Muscle of arm (tissue), 12 donors: ENCODE measurements around the gene CMTR1. TPM values are rescaled to one million over a fixed set of nuclear protein-coding genes. Genes with fewer than 3 reads are reported as not detected.

Source experiments
- DNase-seq: peaks from one replicate; pipeline ENCODE4 v3.0.0-alpha.2; 2013
- polyA plus RNA-seq, 12 donors: library from polyadenylated mRNA; unstranded; fragments of 120-200 nt; gene quantifications; one replicate each; pipeline ENCODE4 v1.2.1, GENCODE V29; 2013; ENCODE audit not compliant: insufficient read length in 12 of 12

CMTR1 gene
- polyA plus RNA-seq, 12 donors, result 28.3 to 43.5 (median 30.3) TPM; not detected in 1

GRCh38 chr6:37525460-37526357 is 92.7 kb downstream of the CMTR1 start:
- no peak for DNase-seq

DNA sequence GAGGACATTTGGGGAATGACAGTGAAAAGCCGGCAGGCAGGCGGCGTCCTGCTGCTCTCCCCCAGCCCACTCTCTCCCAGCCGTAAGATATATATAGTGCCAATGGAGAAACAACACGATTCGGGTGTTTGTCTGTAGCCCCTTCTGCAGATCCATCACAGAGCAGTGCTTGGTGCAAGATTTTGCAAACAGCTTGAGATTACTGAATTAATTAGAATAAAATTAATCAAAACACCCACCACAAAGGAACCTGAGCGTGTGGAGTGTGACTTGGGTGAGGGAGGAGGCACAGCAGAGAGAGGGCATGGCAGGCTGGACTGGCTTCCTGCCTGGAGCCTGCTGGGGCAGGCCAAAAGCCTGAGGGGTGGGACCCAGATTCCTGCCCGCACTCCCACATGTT is 95.5 kb downstream of the CMTR1 start:
- no peak for DNase-seq

DNA sequence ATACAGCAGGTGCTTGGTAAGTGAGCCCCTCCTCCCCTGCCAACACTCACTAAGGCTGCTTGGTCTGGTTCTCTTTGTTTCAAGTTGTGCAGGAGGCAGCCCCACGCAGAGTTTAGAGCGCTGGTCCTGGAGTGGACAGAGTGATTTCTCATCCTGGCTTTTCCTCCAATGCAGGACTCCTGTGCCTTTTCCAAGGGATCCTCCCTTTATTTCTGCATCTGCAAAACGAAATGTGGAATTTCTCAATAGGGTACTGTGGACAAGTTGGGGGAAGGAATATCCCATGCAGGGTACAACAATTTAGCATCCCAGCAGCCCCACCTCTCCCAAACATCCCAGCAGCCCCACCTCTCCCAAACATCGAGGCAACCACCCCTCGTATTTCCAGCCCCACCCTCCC is 97.3 kb downstream of the CMTR1 start:
- DNase-seq, result no peak

- DNase-seq, result no peak
These were observed 98.0 kb downstream of the CMTR1 start for GRCh38 chr6:37531026-37531425.

Other genes with a start within 250 kb of the CMTR1 start
- 10 to 100 TPM in 2 of 12 donors, 1 to 10 TPM in 9, not detected in 1; 6.6 to 12.9 (median 7.3) TPM for gene TBC1D22B, start 175.4 kb upstream of the CMTR1 start, polyA plus RNA-seq
- 1 to 10 TPM in 5 of 12 donors, under 1 TPM in 5, not detected in 2; 0.59 to 2.2 (median 0.92) TPM for gene TMEM217, start 175.1 kb upstream of the CMTR1 start, polyA plus RNA-seq
- gene RNF8, start 79.2 kb upstream of the CMTR1 start, polyA plus RNA-seq, result 10 to 100 TPM in 11 of 12 donors, not detected in 1; 13.8 to 20.5 (median 17.3) TPM
- 10 to 100 TPM in 10 of 12 donors, not detected in 2; 17.9 to 24.6 (median 21.6) TPM for gene CCDC167, start 66.7 kb downstream of the CMTR1 start, polyA plus RNA-seq